Measurements from ENCODE around the gene ADAMTSL5. TPM values are rescaled to one million over a fixed set of nuclear protein-coding genes. Genes with fewer than 3 reads are reported as not detected.

ADAMTSL5 gene
- total RNA-seq, 2 experiments from 2014 or later, result 0.34 TPM; not detected in 1

- BruUV-seq (replicated peaks), result no TSS peak
- TF ChIP-seq EZH2phosphoT487 (IDR thresholded peaks at IDR 0.05; ENCODE audit: borderline replicate concordance, low read depth, low read length) (no peak), CTCF (conservative IDR thresholded peaks at IDR 0.05; ENCODE audit: low read length) (no peak)
- CTCF ChIA-PET (ENCODE audit: unreplicated experiment), result no interaction called here
Observed at GRCh38 chr19:1497578-1498235, 15.1 kb downstream of the ADAMTSL5 start.

GRCh38 chr19:1496714-1497577, 15.9 kb downstream of the ADAMTSL5 start:
- no peak for TF ChIP-seq EZH2phosphoT487 (IDR thresholded peaks at IDR 0.05; ENCODE audit: borderline replicate concordance, low read depth, low read length)
- no peak for TF ChIP-seq CTCF (conservative IDR thresholded peaks at IDR 0.05; ENCODE audit: low read length)
- Histone ChIP-seq H3K4me3 (ENCODE audit: low read depth, low read length, poor library complexity, severe bottlenecking) (no peak overlapping the region), H3K4me2 (ENCODE audit: low read length) (no peak overlapping the region), H3K4me1 (ENCODE audit: insufficient read depth, low read length, poor library complexity, severe bottlenecking) (no peaks in the 10 kb centered on the region), H3K9me3 (ENCODE audit: low read length) (no peaks in the 10 kb centered on the region), H4K20me1 (ENCODE audit: insufficient read depth, low read length) (no peaks in the 10 kb centered on the region), H3K79me2 (ENCODE audit: insufficient read depth, low read depth, low read length) (no peaks in the 10 kb centered on the region), H3K9me2 (ENCODE audit: insufficient read depth, low read length) (no peaks in the 10 kb centered on the region), H3K36me3 (ENCODE audit: insufficient read depth, low read length) (no peaks in the 10 kb centered on the region), H3K27ac (ENCODE audit: low read depth, low read length, poor library complexity, severe bottlenecking) (no peak overlapping the region), H2AFZ (ENCODE audit: low read length) (no peak overlapping the region)
- DNase-seq (ENCODE audit: low spot score), result no peak
- POLR2A ChIA-PET, result no interaction called here
- CTCF ChIA-PET (ENCODE audit: unreplicated experiment), result no interaction called here
- intact Hi-C loops (cut with micrococcal nuclease; ENCODE audit: unreplicated experiment), result no loop called here
- BruUV-seq (replicated peaks), result no TSS peak

More at GRCh38 chr19:1497578-1498235, 15.1 kb downstream of the ADAMTSL5 start:
- no peaks in the 10 kb centered on the region for H3K9me2 ChIP-seq (ENCODE audit: insufficient read depth, low read length)
- H3K36me3 ChIP-seq (ENCODE audit: insufficient read depth, low read length), result no peaks in the 10 kb centered on the region
- no peak overlapping the region for H3K4me2 ChIP-seq (ENCODE audit: low read length)
- no peak overlapping the region for H2AFZ ChIP-seq (ENCODE audit: low read length)
- H3K9me3 ChIP-seq (ENCODE audit: low read length), result no peaks in the 10 kb centered on the region
- H4K20me1 ChIP-seq (ENCODE audit: insufficient read depth, low read length), result no peaks in the 10 kb centered on the region
- H3K27ac ChIP-seq (ENCODE audit: low read depth, low read length, poor library complexity, severe bottlenecking), result no peak overlapping the region
- no peaks in the 10 kb centered on the region for H3K4me1 ChIP-seq (ENCODE audit: insufficient read depth, low read length, poor library complexity, severe bottlenecking)
- POLR2A ChIA-PET, result no interaction called here
- intact Hi-C loops (cut with micrococcal nuclease; ENCODE audit: unreplicated experiment), result no loop called here
- no peaks in the 10 kb centered on the region for H3K79me2 ChIP-seq (ENCODE audit: insufficient read depth, low read depth, low read length)
- DNase-seq (ENCODE audit: low spot score), result no peak
- no peak overlapping the region for H3K4me3 ChIP-seq (ENCODE audit: low read depth, low read length, poor library complexity, severe bottlenecking)
